K562 treated with DMSO at 1 percent for 24 hours (cell line): Measurements from ENCODE around the gene GABARAP. TPM values are rescaled to one million over a fixed set of nuclear protein-coding genes. Genes with fewer than 3 reads are reported as not detected.

Source experiments
- total RNA-seq: library from RNA; unstranded; fragments of 300-600 nt; gene quantifications from 2 replicates; pipeline ENCODE4 v1.2.3, GENCODE V29; 2022; ENCODE audit warnings: low read depth; ENCODE audit not compliant: insufficient read depth

Gene GABARAP
- 267 and 288 TPM in 2 replicates for total RNA-seq

DNA sequence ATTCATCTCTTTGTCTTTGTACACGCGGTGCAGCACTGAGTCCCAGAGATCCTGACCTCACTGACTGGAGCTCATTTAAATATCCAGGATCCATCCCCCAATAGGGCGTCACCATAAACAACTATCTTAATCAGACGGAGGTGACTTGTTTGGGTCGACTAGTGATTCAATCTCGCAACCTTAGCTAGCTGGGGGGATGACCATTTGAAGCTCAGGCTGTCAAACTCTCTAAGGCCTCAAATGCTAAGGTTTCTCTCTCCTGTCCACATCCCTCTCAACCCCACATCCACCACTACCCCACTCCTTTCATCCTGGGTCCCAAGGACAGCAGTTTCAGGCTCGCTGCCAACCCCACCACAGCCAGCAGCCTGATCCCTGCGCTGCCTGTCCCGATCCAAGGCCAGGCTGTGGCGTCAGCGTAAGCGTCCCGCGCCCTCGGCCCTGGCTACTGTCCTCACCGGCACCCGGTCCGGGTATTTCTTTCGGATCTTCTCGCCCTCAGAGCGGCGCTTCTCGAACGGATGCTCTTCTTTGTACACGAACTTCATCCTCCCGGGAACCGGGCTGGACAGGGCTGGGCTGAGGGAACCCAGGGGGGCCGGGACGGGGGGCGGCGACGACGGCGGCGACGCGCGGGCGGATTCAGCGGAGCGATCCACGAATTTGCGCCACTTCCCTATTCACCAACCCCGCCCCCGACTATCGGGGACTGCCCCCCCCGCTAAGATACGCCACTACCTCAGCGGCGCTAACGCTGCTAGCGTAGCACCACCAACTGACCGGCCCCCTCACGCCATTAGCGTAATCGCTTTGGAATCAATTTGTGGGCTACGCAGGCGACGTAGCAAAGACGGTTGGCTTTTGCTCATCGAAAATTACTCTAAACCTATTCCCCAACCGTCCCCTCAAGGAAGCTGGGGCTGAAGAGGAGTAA lies at the start of gene GABARAP:
Gene GABARAP (minus strand): TSS at position 667 of the 934 bp plus-strand sequence. CDS start 119 bp downstream, at position 548.

DNA sequence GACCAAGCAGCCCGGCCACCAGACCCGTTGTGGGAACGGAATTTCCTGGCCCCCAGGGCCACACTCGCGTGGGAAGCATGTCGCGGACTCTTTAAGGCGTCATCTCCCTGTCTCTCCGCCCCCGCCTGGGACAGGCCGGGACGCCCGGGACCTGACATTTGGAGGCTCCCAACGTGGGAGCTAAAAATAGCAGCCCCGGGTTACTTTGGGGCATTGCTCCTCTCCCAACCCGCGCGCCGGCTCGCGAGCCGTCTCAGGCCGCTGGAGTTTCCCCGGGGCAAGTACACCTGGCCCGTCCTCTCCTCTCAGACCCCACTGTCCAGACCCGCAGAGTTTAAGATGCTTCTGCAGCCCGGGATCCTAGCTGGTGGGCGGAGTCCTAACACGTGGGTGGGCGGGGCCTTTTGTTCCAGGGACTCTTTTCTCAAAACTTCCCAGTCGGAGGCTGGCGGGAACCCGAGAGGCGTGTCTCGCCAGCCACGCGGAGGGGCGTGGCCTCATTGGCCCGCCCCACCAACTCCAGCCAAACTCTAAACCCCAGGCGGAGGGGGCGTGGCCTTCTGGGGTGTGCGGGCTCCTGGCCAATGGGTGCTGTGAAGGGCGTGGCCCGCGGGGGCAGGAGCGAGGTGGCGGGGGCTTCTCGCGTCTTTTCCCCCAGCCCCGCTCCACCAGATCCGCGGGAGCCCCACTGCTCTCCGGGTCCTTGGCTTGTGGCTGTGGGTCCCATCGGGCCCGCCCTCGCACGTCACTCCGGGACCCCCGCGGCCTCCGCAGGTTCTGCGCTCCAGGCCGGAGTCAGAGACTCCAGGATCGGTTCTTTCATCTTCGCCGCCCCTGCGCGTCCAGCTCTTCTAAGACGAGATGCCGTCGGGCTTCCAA lies 39.1 kb upstream of the GABARAP start, which contains the start of gene SLC2A4:
Gene SLC2A4 (plus strand): TSS at position 645 of the 879 bp plus-strand sequence. CDS start 217 bp downstream, at position 862.

DNA sequence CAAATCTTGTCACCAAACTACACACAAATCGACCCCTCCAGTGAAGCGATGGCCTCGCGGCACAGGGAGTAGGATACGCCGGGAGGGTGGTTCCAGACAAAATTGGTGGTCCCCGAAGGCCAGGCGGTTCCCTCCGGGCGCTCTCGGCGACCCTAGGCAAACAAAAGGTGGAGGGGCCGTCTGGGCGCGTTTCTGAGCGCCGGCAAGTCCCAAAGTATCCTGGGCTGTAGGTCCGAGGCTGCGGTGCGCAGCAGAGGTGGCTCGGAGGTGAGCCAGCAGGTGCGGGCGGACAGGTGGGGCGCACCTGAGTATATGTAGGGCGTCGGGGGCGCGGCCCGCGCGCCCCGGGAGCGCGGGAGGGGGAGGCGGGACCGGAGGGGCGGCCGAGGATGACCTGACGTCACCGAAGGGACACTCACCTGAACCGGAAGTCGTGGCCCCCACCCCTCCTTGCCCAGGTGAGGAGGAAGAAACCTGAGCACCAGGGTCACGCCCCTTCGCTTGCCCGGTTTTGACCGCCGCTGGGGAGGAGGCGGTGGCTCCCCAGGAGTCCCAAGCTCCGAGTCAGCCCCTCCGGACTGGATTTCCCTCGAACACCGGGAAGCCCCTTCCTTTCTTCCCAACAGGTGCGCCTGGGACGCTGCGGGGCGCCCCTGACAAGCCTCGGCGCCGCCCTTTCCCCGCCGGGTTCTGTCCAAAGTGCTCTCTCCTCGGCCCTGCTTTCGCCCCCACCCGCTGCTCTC lies 20.1 kb upstream of the GABARAP start, which contains the start of gene CLDN7:
Gene CLDN7 (minus strand): TSS at position 287 of the 743 bp plus-strand sequence. CDS start 435 bp downstream, outside the sequence.

DNA sequence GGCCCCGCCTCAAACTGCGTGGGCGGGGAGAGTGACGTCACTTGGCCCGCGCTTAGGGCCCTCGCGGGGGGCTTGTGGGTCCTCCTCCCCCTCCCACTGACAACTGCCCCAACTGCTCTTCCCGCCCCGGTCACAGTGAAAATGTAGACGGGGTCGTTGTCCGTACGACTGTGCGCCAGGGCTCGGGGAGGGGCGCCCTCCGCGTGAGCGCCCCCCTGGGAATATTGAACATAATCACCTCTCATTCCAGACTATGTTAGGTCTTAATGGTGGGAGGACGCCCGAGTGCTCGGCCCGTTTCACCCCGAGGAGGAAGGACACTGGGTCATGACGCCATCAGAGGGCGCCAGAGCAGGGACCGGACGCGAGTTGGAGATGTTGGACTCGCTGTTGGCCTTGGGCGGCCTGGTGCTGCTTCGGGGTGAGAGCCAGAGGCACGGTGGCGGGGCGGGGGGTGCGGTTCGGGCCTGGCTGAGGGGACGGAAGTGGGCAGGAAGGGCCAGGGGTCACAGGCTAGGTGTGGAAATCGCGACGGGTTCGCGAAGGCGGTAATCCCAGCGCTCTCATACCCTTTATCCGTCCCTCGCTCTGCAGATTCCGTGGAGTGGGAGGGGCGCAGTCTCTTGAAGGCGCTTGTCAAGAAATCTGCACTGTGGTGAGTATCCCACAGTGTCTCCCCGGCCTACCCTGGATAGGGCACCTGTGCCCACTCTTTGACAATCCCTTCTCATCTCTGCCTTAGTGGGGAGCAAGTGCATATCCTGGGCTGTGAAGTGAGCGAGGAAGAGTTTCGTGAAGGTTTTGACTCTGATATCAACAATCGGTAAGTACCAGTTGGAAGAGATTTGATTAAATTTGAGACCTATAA lies 10.2 kb upstream of the GABARAP start, which contains the start of gene ELP5:
Gene ELP5 (plus strand): TSS at position 40 of the 868 bp plus-strand sequence. CDS start 336 bp downstream, at position 376.

DNA sequence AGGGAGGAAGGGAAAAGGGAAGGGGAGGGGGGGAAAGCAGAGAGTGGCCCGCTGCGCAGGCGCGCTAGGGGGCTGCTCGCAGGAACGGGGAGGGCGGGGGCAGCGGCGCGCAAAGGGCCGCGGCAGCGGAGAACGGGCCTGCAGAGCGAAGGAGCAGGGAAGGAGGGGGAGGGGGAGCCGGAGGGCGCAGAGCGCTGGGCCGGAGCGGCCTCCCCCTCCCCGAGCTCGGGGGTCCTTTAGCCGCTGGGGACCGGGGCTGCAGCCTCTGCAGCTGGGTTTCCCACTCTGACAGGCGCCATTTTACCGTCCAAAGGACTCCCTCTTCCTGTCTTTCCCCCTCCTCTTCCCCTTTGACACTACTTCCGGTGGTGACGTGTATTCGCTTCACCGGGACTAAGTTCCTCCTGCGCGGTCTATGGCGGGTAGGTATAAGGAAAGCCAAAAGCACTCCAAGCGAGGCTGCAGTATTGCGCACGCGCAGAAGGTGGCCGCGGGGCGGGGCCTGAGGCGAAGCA lies 9.5 kb upstream of the GABARAP start, which contains the start of gene CTDNEP1:
Gene CTDNEP1 (minus strand): TSS at position 74 of the 515 bp plus-strand sequence. CDS start 438 bp downstream, outside the sequence.

DNA sequence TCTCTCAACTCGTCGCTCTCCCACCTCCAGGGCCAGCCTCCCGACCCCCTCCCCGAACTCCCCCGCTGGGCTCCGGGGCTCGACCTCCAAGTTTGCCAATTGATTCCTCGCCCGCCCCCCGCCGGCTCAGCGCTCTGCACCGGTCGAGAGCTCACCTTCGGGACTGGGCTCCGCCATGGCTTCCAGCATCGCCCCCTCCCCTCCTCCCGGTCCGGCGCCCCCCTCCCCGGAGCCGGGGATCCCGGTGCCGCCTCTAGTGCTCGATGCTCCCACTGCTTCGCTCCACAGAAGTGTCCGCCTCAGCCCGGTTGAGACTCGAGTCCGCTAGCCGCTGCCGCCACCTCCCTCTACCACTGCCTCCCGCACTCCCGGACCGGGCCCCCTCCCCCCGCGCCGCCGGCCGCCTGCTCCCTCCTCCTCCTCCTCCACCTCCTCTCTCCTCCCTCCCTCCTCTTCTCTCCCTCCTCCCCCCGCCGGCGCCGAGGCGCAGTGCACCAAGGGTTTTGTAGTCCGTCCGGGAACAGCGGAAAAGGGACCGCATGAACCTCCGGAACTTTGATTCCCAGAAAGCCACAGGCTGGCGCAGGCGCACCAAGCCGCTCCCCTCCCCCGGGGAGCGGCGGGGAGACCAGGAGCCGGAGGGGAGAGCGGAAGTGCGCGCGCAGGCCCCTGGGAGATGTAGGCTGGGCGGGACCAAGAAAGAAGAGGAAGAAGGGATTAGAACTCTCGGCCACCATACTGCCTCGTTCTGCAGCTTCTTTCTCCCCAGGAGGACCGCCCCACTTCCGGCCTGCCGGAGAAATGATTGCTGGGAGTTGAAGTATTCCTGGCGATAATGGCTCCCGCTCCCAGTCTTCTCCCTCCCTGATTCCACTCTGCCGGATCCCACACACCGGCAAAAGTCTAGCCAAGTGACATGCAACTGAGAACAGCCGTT lies 2.9 kb downstream of the GABARAP start, which contains the start of gene PHF23:
Gene PHF23 (minus strand): TSS at position 367 of the 937 bp plus-strand sequence. CDS start 178 bp downstream, at position 189.

DNA sequence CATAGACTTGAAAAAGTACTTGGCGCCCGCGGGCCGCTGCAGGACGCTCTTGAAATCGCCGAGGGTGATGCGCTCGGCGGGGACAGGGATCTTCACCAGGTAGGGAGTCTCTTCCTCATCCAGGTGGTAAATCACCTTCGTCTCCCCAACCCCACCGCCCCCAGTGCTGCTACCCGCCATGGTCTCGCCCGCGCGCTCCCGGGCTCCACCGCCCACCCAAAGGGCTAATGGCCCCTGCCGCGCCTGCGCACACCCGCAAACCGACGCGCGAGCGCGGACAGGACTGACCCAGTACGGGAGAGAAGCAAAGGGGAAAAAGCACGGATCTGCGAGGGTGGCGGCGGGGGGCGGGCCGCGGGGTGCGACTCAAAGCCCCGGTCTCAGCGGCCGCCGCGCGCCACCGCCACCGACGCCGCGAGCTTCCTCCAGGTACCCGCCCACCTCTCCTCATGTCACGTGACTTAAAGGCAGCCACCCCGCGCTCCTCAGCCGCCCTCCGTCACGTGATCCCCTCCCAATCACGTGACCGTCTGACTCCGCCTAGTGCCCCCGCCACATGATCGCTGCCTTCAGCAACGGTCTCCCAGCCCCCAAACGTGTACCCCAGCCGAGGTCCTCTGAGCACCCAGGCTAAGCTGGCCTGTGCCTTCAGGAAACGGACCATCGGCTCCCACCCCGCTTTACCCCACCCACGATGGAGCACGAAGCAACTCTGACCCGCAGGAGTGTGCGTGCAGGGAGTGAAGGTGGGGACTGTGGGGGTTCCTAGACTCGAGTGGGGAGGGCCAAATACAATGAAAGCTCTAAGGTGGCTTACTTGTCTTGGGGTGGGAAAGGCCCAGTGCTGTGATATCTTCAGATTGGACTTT lies 7.9 kb downstream of the GABARAP start, which contains the start of gene DVL2:
Gene DVL2 (minus strand): TSS at position 435 of the 869 bp plus-strand sequence. CDS start 255 bp downstream, at position 180.

DNA sequence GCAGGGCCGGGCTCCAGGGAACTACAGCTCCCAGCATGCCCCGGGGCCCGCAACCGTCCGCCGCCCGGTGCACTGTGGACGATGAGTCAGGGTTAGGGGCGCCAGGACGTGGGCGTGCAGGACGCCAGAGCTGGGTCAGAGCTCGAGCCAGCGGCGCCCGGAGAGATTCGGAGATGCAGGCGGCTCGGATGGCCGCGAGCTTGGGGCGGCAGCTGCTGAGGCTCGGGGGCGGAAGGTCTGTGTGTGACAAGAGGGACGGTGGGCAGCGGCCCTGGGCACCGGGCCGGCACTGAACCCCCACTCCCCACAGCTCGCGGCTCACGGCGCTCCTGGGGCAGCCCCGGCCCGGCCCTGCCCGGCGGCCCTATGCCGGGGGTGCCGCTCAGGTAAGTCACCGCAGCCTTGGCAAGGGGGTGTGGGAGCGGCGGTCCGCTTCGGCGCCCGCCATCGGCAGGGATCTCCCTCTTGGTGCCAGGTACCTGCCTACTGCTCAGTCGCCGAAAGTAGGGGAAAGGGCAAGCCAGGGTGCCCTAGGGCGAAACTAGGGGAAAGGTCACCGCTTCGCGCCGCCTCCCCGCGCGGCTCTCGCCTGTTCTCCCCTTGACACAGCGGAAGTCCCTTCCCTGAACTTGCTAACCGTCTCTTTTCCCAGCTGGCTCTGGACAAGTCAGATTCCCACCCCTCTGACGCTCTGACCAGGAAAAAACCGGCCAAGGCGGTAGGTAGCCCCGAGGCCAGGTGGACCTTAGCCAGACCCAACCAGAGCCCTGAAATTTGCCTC lies 22.2 kb downstream of the GABARAP start, which contains the start of the genes ACADVL and DLG4:
Gene ACADVL (plus strand): TSS at position 127 of the 781 bp plus-strand sequence. CDS start 47 bp downstream, at position 174.
Gene DLG4 (minus strand): TSS at position 25 of the 781 bp plus-strand sequence.

Other genes starting within 250 kb of the GABARAP start
- gene ALOX12, start 246.4 kb downstream of the GABARAP start, total RNA-seq: 0.52 and 0.79 TPM in 2 replicates
- gene RNASEK, start 229.8 kb downstream of the GABARAP start, total RNA-seq: 291 and 322 TPM in 2 replicates
- gene BCL6B, start 219.4 kb downstream of the GABARAP start, total RNA-seq: 1.2 TPM in 2 replicates
- gene SLC16A13, start 206.4 kb downstream of the GABARAP start, total RNA-seq: 9.1 and 11.3 TPM in 2 replicates
- 0.32 TPM in 1 of 2 replicates, not detected in the other for gene SLC16A11, start 198.4 kb downstream of the GABARAP start, total RNA-seq
- not detected in 2 replicates for gene CLEC10A, start 162.2 kb downstream of the GABARAP start, total RNA-seq
- gene ASGR2, start 127.6 kb downstream of the GABARAP start, total RNA-seq: not detected in 2 replicates
- 1.4 and 2.5 TPM in 2 replicates for gene ASGR1, start 63.1 kb downstream of the GABARAP start, total RNA-seq
- 3.2 and 3.6 TPM in 2 replicates for gene DLG4, start 22.6 kb downstream of the GABARAP start, total RNA-seq
- 252 and 266 TPM in 2 replicates for gene ACADVL, start 22.5 kb downstream of the GABARAP start, total RNA-seq
- 55.4 and 59.5 TPM in 2 replicates for gene DVL2, start 7.9 kb downstream of the GABARAP start, total RNA-seq
- gene PHF23, start 3.0 kb downstream of the GABARAP start, total RNA-seq: 26.9 and 30.4 TPM in 2 replicates
- 70.4 and 74.9 TPM in 2 replicates for gene CTDNEP1, start 9.3 kb upstream of the GABARAP start, total RNA-seq
- 54.3 and 56.3 TPM in 2 replicates for gene ELP5, start 9.8 kb upstream of the GABARAP start, total RNA-seq
- gene CLDN7, start 20.0 kb upstream of the GABARAP start, total RNA-seq: 19.6 and 20.2 TPM in 2 replicates
- gene SLC2A4, start 39.3 kb upstream of the GABARAP start, total RNA-seq: 0.39 and 0.63 TPM in 2 replicates
- gene YBX2, start 52.2 kb upstream of the GABARAP start, total RNA-seq: not detected in 2 replicates
- 333 and 343 TPM in 2 replicates for gene EIF5A, start 65.2 kb upstream of the GABARAP start, total RNA-seq
- 64.3 and 71.2 TPM in 2 replicates for gene GPS2, start 72.9 kb upstream of the GABARAP start, total RNA-seq
- 15.7 and 18.8 TPM in 2 replicates for gene NEURL4, start 86.9 kb upstream of the GABARAP start, total RNA-seq
- gene ACAP1, start 94.1 kb upstream of the GABARAP start, total RNA-seq: 2.6 and 6.1 TPM in 2 replicates
- 7.3 and 8.6 TPM in 2 replicates for gene KCTD11, start 109.7 kb upstream of the GABARAP start, total RNA-seq
- gene TMEM95, start 112.7 kb upstream of the GABARAP start, total RNA-seq: not detected in 2 replicates
- 7.3 and 8.8 TPM in 2 replicates for gene TNK1, start 138.6 kb upstream of the GABARAP start, total RNA-seq
- 11.9 and 13.9 TPM in 2 replicates for gene PLSCR3, start 152.1 kb upstream of the GABARAP start, total RNA-seq
- 67.8 and 69.3 TPM in 2 replicates for gene TMEM256, start 161.6 kb upstream of the GABARAP start, total RNA-seq
- 14.2 and 14.9 TPM in 2 replicates for gene NLGN2, start 165.4 kb upstream of the GABARAP start, total RNA-seq
- not detected in 2 replicates for gene SPEM1, start 177.9 kb upstream of the GABARAP start, total RNA-seq
- gene SPEM2, start 183.2 kb upstream of the GABARAP start, total RNA-seq: not detected in 2 replicates
- not detected in 2 replicates for gene SPEM3, start 186.4 kb upstream of the GABARAP start, total RNA-seq
- gene TMEM102, start 193.0 kb upstream of the GABARAP start, total RNA-seq: 14.7 and 16.9 TPM in 2 replicates
- 6.3 and 7.5 TPM in 2 replicates for gene FGF11, start 197.1 kb upstream of the GABARAP start, total RNA-seq
- gene CHRNB1, start 202.6 kb upstream of the GABARAP start, total RNA-seq: 12.6 and 14.0 TPM in 2 replicates
- gene ZBTB4, start 237.2 kb upstream of the GABARAP start, total RNA-seq: 5.5 and 5.6 TPM in 2 replicates
- gene SLC35G6, start 239.0 kb upstream of the GABARAP start, total RNA-seq: not detected in 2 replicates
- 81.8 and 97.0 TPM in 2 replicates for gene POLR2A, start 241.9 kb upstream of the GABARAP start, total RNA-seq